ENCODE data around the gene MICU1.

Gene MICU1

GRCh38 chr10:72333112-72334015 lies 292.5 kb downstream of the MICU1 start:
- no peak overlapping the region for H3K4me3 ChIP-seq (ENCODE audit: low read depth, low read length)
- TF ChIP-seq CTCF (IDR thresholded peaks at IDR 0.05; ENCODE audit: low read depth, low read length), result no peak

- no peak for TF ChIP-seq CTCF (IDR thresholded peaks at IDR 0.05; ENCODE audit: low read depth, low read length)
- H3K4me3 ChIP-seq (ENCODE audit: low read depth, low read length), result no peak overlapping the region
Observed at GRCh38 chr10:72332423-72333111, 293.3 kb downstream of the MICU1 start.

GRCh38 chr10:72331575-72332422 lies 294.1 kb downstream of the MICU1 start:
- no peak overlapping the region for H3K4me3 ChIP-seq (ENCODE audit: low read depth, low read length)
- TF ChIP-seq CTCF (IDR thresholded peaks at IDR 0.05; ENCODE audit: low read depth, low read length), result no peak

- no peak for TF ChIP-seq CTCF (IDR thresholded peaks at IDR 0.05; ENCODE audit: low read depth, low read length)
- H3K4me3 ChIP-seq (ENCODE audit: low read depth, low read length), result no peak overlapping the region
Observed at GRCh38 chr10:72330069-72330426, 295.8 kb downstream of the MICU1 start.

- no peak overlapping the region for H3K4me3 ChIP-seq (ENCODE audit: low read depth, low read length)
- TF ChIP-seq CTCF (IDR thresholded peaks at IDR 0.05; ENCODE audit: low read depth, low read length), result no peak
Observed at GRCh38 chr10:72329290-72330068, 296.4 kb downstream of the MICU1 start.

GRCh38 chr10:72328829-72329204 lies 297.1 kb downstream of the MICU1 start:
- no peak overlapping the region for H3K4me3 ChIP-seq (ENCODE audit: low read depth, low read length)
- no peak for TF ChIP-seq CTCF (IDR thresholded peaks at IDR 0.05; ENCODE audit: low read depth, low read length)
